ENCODE data around the gene KIAA0408.

KIAA0408 gene

DNA sequence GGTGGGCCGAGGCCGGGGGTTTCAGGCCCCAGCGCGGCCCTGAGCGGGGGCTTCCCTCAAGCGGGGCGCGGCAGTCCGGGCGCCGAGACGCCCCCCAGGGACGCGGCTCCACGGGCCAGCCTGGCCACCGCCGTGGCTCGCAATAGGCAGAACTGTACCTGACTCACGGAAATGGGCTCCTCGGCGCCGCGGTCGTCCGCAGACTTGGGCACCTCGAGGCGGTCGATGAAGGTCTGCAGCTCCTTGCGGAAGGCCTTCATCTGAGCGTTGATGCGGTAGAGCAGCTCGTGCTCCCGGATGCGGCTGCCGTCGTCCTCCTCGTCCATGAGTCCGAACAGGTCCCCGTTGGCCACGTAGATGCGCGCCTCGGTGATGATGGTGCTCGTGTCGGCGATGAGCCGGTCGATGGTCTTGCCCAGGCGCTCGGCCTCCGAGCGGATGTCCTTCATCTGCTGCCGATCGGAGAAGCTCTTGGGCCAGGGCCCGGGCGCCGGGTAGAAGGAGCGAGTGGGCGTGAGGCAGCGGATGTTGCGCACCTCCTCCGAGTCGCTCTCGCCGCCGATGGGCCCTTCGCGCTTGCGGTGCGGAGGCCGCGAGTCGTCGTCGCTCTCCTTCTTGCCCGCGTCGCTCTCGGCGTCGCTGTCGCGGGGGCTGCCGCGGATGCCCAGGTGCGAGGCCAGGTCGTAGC, 16.1 kb upstream of the KIAA0408 start:
- no peak for TF ChIP-seq ZNF274 (IDR thresholded peaks at IDR 0.05; ENCODE audit: low read depth, low read length)

DNA sequence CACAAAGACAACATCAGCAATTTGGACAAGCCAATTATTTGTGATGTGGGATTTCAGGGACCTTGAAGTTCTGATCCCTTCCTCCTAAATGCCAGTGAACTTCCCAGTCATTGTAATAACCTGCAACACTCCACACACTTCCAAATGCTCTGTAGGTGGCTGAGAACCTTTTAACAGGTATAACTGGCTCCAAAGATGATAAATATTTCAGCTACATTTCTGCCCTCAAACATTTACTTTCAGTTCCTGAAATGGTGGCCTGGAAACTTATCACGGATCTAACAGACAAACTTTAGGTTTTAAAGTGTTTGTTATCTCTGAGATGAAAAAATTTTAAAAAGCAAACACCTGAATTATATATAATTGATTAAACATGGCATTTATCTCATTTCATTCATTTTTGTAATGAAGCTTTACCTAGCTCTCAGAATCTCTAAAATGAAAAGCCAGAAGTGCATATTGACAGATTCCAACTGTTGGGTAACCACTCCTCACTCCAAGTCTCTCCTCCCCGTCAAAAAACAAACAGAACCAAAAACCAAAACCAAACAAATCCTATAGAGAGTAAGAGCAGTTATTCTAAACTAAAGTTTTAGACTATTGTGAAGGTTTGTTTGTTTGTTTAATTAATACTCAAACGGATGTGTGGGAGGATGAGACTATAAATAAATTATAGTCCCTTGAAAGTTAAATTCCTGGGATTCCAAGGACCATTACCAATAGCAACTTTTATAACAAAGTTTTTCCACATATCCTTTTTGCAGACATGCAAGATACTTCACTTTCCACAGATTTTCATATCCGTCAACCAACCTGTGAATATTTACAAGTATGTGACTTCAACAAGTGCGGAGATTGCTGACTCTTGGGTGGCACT, 12.4 kb upstream of the KIAA0408 start:
- no peak for TF ChIP-seq ZNF274 (IDR thresholded peaks at IDR 0.05; ENCODE audit: low read depth, low read length)
- H3K4me3 ChIP-seq (ENCODE audit: low read length), result no peak overlapping the region

More for the DNA sequence above, 16.1 kb upstream of the KIAA0408 start:
- no peak overlapping the region; the same call in 1 of the 2 replicates for H3K4me3 ChIP-seq (ENCODE audit: low read length)

DNA sequence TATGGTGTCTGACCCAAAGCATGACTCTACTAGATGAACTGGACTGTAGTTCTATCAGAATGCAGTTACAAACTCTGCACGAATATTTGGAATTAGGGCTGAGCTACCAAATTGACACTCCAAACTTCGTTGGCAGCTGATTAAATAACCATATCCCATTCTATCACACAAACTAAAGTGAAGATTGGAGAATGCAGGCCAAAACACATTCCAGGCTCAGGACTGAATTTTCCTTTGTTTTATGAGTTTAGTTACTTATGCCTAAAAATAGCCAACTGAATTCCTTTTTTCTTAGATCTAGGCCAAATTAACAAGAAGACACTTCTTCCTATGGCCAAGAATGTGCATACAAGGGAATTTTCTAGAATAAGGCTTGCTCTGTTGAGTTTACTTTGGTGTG, 9.7 kb upstream of the KIAA0408 start:
- H3K4me3 ChIP-seq (ENCODE audit: low read length), result no peak overlapping the region
- TF ChIP-seq ZNF274 (IDR thresholded peaks at IDR 0.05; ENCODE audit: low read depth, low read length), result no peak

DNA sequence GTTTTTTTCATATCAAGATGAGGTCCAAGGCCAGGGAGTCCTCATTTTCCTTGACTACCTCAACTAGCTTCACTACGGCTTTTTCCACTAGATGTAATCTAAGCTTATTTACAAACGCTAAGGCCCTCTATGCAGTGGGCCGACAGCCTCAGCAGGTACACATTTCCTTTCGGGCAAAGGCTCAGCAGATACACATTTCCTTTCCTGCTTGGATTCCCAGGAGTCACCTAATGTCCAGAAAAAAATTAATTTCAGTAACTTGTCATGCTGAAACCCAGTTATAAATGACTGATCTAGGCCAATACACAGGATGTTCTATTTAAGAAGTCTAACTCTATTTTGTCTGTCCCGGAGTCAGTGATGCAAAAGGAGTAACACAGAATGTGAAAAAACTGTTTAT, 7.2 kb upstream of the KIAA0408 start:
- no peak for TF ChIP-seq ZNF274 (IDR thresholded peaks at IDR 0.05; ENCODE audit: low read depth, low read length)
- no peak overlapping the region for H3K4me3 ChIP-seq (ENCODE audit: low read length)

DNA sequence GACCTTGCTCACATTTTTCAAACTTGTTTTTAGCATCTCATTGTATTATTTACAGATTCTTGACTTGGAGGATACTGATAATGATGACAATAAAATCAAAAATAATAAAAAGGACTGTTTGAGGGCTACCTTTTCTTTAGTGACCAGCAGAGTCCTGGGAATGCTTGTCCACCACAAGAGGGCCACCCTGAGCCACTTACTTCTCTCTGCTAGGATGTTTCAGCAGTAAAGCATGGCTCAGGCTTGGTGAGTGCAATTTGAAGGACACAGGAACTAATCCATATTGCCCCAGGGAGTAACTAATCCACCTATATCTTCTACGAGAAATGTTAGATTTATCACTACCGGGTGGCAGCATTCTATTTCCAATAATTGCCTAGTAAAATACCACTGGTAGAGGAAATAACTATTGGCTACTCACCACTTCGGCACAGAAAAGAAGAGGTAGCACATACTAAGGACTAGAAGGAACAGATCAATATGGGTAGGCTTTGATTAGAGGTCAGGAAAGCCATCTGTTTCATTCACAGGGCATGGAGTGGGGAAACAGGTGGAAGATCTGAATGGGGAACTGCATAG, 5.8 kb upstream of the KIAA0408 start:
- no peak overlapping the region for H3K4me3 ChIP-seq (ENCODE audit: low read length)
- TF ChIP-seq ZNF274 (IDR thresholded peaks at IDR 0.05; ENCODE audit: low read depth, low read length), result no peak

DNA sequence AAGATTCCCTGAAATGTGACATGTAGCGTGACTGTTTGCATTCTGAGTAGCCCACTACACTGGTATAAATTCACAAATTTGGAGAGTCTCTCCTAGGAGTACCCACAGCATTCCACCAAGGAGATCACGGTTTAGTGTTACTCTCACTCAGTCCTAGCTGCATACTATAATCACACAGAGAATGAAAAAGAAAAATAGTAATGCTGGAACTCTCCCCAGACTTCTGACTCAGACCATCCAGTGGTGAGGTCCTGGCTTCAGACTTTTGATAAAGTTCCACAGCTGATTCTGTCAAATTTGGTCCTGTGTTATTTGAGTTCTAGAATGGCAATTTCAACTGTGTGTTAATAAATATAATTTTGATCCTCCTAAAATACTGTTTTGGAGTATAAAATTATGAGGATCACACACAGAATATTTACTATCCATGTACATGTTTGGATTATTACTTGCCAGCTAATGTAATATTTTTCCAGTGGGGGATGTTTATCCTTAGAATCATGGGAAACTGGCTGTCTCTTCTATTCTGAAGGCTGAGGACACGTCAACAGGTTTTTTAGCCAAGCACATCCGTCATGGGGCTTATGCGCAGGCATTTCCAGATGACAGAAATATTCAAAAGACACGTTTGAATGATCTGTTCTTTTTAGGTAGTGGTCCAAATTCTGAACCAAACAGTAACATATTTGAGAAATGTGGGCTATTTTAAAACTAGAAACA, 5.1 kb upstream of the KIAA0408 start:
- H3K4me3 ChIP-seq (ENCODE audit: low read length), result no peak overlapping the region
- no peak for TF ChIP-seq ZNF274 (IDR thresholded peaks at IDR 0.05; ENCODE audit: low read depth, low read length)

DNA sequence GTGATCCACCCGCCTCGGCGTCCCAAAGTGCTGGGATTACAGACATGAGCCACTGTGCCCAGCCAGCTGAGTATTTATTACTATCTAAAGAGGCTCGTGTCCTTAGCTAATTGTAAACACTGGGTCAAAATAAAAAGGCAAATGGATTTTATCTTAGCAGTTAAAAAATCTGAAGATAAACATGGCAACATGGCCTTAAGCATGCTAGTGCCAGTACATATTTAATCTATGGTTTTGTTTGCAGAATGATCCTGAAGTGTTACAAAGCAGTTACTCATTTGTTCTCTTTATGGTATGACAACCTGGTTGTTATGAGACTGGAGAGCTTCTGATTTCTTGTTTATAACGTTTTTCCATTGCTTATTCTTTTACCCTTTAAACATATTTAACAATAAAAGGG, 3.9 kb upstream of the KIAA0408 start:
- no peak overlapping the region for H3K4me3 ChIP-seq (ENCODE audit: low read length)
- TF ChIP-seq ZNF274 (IDR thresholded peaks at IDR 0.05; ENCODE audit: low read depth, low read length), result no peak

DNA sequence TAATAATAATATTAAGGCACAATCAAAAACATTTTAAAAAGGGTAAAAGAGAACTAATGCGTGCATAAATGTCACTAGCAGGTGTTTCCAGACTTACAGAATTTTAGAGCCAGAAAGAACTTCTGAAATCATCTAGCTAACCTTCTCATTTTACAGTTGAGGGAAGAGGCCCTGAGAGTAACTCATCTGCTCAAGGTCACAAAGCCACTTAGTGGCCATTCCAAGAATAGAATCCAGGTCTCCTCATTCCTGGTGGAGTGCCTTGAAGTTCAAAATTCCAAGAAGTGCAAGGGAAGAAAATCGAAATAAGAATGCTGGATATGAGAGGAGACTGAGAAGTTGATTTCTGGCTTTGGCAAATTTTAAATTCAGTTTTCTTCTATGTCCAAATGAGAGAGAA, 3.2 kb upstream of the KIAA0408 start:
- no peak overlapping the region for H3K4me3 ChIP-seq (ENCODE audit: low read length)
- no peak for TF ChIP-seq ZNF274 (IDR thresholded peaks at IDR 0.05; ENCODE audit: low read depth, low read length)

DNA sequence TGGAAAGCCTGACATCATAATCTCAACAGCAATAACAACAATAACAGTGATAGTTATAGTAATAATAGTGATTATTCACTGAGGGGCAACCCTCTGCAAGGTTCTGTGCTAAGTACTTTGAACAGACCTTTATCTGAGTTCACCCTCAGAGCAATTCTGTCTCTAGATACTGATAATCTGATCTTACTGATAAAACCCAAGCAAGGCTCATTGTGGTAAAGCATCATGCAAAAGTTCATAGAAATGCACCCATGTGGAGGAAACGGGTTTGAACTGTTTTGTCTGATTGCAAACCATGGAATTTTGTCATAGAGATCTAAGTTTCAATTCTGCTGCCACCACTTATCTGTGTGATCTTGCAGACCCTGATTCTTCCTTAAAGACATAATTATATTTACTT, 1.3 kb upstream of the KIAA0408 start:
- TF ChIP-seq ZNF274 (IDR thresholded peaks at IDR 0.05; ENCODE audit: low read depth, low read length), result no peak
- H3K4me3 ChIP-seq (ENCODE audit: low read length), result no peak overlapping the region

DNA sequence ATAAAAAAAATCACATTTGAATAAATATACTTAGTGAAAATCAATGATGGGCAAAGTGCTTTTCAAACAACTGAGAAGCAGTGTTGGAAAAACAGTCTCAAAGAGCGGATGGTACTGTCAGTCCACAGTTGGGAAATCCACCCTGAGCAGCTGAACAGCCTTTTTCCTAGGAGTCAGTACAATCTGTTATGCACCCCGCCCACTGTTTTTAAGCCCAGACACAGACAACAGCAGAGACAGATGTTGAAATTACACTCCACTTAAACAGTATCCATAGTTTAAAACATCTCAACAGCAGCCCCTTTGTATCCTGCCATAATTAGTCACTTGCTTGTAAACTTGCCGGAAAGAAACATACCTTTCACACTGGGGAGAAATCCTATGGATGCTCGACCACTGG, 372 bp downstream of the KIAA0408 start:
- TF ChIP-seq ZNF274 (IDR thresholded peaks at IDR 0.05; ENCODE audit: low read depth, low read length), result no peak
- no peak overlapping the region for H3K4me3 ChIP-seq (ENCODE audit: low read length)

DNA sequence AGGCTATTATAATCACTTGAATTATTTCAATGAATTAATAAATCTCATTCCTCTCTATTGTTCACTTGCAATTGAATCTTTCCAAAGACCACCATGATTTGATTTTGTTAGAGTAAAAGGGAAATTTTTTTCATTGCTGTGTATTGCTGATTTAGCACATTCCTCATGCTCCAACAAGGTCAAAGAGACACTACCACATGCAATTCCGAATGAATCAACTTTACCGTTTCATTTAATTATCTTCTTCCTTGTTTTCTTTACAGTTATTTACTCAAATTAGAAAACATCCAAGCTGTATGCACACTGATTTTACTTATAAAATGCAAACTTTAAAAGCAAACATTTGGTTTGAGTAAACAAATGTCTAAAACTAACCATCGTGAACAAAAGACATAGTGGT, 967 bp downstream of the KIAA0408 start:
- no peak for TF ChIP-seq ZNF274 (IDR thresholded peaks at IDR 0.05; ENCODE audit: low read depth, low read length)
- H3K4me3 ChIP-seq (ENCODE audit: low read length), result no peak overlapping the region

DNA sequence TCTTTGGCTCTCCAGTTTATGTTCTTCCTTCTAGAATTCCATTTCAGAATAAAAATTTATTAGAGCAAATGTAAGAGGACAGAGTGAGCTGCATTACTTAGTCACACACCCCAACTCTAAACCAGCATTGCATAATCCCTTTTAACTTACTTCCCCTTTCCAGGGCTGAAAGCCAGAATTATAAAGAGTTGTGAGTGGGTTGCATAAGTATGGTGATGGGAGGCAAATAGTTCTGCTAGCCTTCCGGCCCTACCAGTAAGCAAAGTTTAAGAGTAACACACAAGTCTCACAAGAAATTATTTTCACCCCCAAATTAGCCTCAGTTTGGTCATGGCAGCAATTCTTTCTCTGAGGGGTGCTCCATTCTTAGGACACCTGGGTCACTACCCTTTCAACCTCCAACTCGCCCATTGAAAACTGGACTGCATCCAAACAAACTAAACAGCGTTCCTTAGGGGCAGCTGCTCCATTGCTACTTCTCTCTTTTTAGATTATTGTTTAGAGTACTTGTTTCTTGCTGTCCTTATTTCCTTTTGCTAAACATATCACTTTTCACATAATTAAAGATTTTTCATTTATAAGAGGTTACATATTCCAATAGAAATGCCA, 1.6 kb downstream of the KIAA0408 start:
- no peak overlapping the region for H3K4me3 ChIP-seq (ENCODE audit: low read length)
- no peak for TF ChIP-seq ZNF274 (IDR thresholded peaks at IDR 0.05; ENCODE audit: low read depth, low read length)

DNA sequence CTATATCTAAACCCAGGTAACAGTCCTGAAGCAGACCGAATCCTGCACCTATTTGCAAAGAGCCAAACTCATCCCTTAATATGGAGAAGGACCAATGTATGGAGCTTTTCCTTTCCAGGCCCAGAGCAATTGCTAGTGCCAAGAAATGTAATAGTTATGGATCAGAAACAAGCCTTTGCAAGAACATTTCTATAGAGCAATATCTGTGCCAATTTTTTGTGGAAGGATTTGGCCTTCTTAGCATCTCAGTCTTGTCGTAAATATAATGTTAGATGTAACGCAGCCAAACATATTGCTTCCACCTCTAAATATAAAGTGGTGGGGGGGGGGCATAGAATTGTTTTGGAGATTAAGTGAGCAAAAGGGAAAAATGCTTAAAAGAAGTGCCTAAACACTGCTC, 2.7 kb downstream of the KIAA0408 start:
- H3K4me3 ChIP-seq (ENCODE audit: low read length), result no peak overlapping the region
- TF ChIP-seq ZNF274 (IDR thresholded peaks at IDR 0.05; ENCODE audit: low read depth, low read length), result no peak
